HepG2 (cell line): ENCODE data around the gene RABEPK. TPM values are rescaled to one million over a fixed set of nuclear protein-coding genes. Genes with fewer than 3 reads are reported as not detected.
"Not testable (repeated sequence)": the region's sequence is repeated elsewhere in the genome, so short reads cannot be mapped to it uniquely, and the experiment has no call there.

Source experiments
- ATAC-seq: fragments of 200-7000 bp; cut with Tn5 transposase; 3 replicates; pipeline ENCODE4 v1.9.1; 2020; ENCODE audit warnings: mild to moderate bottlenecking, moderate library complexity
- BruUV-seq: library from RNA; stranded (reverse); fragments of 400-500 nt; replicated peaks from 2 replicates; lab custom pipeline; 2021; lab: Mats Ljungman, UMichigan
- CTCF ChIA-PET: fragments of 300-600 bp; formaldehyde crosslinking; extraction: SDS; loops from one replicate; lab custom pipeline; 2021; ENCODE audit warnings: low total read pairs, inconsistent platforms, low intra/inter-chr PET ratio; lab: Yijun Ruan, JAX
- POLR2A ChIA-PET: fragments of 350-600 bp; sonication (Branson Sonifier 250); formaldehyde crosslinking; loops from one replicate; lab custom pipeline; 2020; ENCODE audit warnings: antibody characterized with exemption, inconsistent platforms; lab: Yijun Ruan, JAX
- DNase-seq: peaks from one replicate; pipeline ENCODE4 v3.0.0-alpha.2; 2015; ENCODE audit warnings: low spot score
- FAIRE-seq: peaks from 3 replicates; lab custom pipeline; 2011; peaks lifted over from hg19 to GRCh38; lab: Jason Lieb, UNC
- H2AFZ ChIP-seq: one replicate; pipeline ENCODE4 v1.6.1; 2011; ENCODE audit warnings: low read length, inconsistent platforms
- H3K27ac ChIP-seq: fragments of 300-600 bp; 3 replicates; pipeline ENCODE4 v1.8.0; 2011; ENCODE audit warnings: mixed run types, mild to moderate bottlenecking, mixed read lengths, low read length, inconsistent platforms; ENCODE audit not compliant: insufficient read depth; ENCODE audit errors: extremely low read length
- H3K27me3 ChIP-seq, 2 experiments: fragments of 200-600 bp in 1 of 2; 2 replicates in 1 of 2; 3 replicates in 1 of 2; pipeline versions ENCODE4 v1.6.0 to v1.8.0; 2011; ENCODE audit warnings: low read length in 2 of 2, mild to moderate bottlenecking in 2 of 2, moderate library complexity in 2 of 2, inconsistent platforms in 1 of 2; ENCODE audit not compliant: insufficient read depth in 2 of 2, control insufficient read depth in 1 of 2
- H3K36me3 ChIP-seq, 2 experiments: fragments of 200-600 bp in 1 of 2; replicated peaks in 1 of 2; 2 replicates in 1 of 2; 3 replicates in 1 of 2; pipeline versions ENCODE4 v1.5.1 to v1.8.0; 2011; ENCODE audit warnings: low read length in 2 of 2, inconsistent platforms in 1 of 2; ENCODE audit not compliant: insufficient read depth in 2 of 2, control insufficient read depth in 1 of 2
- H3K4me1 ChIP-seq: 2 replicates; pipeline ENCODE4 v1.5.1; 2012; ENCODE audit warnings: low read length, inconsistent platforms; ENCODE audit not compliant: insufficient read depth
- H3K4me2 ChIP-seq: 2 replicates; pipeline ENCODE4 v1.6.0; 2011; ENCODE audit warnings: low read depth, low read length, inconsistent platforms
- H3K4me3 ChIP-seq, 3 experiments: fragments of 200-600 bp in 1 of 3; sonication (generic), shearing (Covaris generic) in 1 of 3; replicated peaks in 1 of 3; 2 replicates each; pipeline ENCODE4 v1.5.1; 2011 to 2016; ENCODE audit warnings: low read length in 3 of 3, inconsistent platforms in 2 of 3, low read depth in 2 of 3, mild to moderate bottlenecking in 2 of 3, control low read depth in 1 of 3, mixed read lengths in 1 of 3; ENCODE audit not compliant: insufficient read depth in 1 of 3
- H3K79me2 ChIP-seq: one replicate; pipeline ENCODE4 v1.6.1; 2011; ENCODE audit warnings: low read length, inconsistent platforms; ENCODE audit not compliant: insufficient read depth
- H3K9ac ChIP-seq: 2 replicates; pipeline ENCODE4 v1.6.0; 2011; ENCODE audit warnings: mild to moderate bottlenecking, low read depth, low read length, inconsistent platforms; ENCODE audit not compliant: insufficient read depth
- H3K9me3 ChIP-seq: 2 replicates; pipeline ENCODE4 v1.5.1; 2012; ENCODE audit warnings: mild to moderate bottlenecking, low read length
- H4K20me1 ChIP-seq: 2 replicates; pipeline ENCODE4 v1.6.0; 2011; ENCODE audit warnings: inconsistent platforms, mild to moderate bottlenecking, low read length, moderate library complexity; ENCODE audit not compliant: insufficient read depth
- HNRNPUL1 ChIP-seq: fragments of 200-400 bp; formaldehyde crosslinking; IDR thresholded peaks from 2 replicates; pipeline ENCODE4 v1.6.1; 2017; ENCODE audit warnings: low read depth, mild to moderate bottlenecking, low read length, moderate library complexity
- IRF9 ChIP-seq: sonication (generic); formaldehyde crosslinking; IDR thresholded peaks from 2 replicates; pipeline ENCODE4 v1.8.0; 2022; ENCODE audit warnings: missing genetic modification reagents, mild to moderate bottlenecking, borderline replicate concordance
- TOPORS ChIP-seq: sonication (generic); formaldehyde crosslinking; IDR thresholded peaks from 2 replicates; pipeline ENCODE4 v1.8.0; 2023; ENCODE audit warnings: mild to moderate bottlenecking, missing genetic modification reagents
- ZBTB10 ChIP-seq: sonication (generic); formaldehyde crosslinking; IDR thresholded peaks from 2 replicates; pipeline ENCODE4 v1.4.0; 2020; ENCODE audit warnings: missing genetic modification reagents, borderline replicate concordance
- ZBTB7B ChIP-seq: sonication (generic); formaldehyde crosslinking; IDR thresholded peaks from 2 replicates; pipeline ENCODE4 v1.4.0; 2020; ENCODE audit warnings: missing genetic modification reagents
- WGBS: methylation state at CpG from one replicate; pipeline ENCODE4 v1.1.6; 2017; ENCODE audit warnings: low lambda C conversion rate; 5-methylcytosine and 5-hydroxymethylcytosine counted together
- in situ Hi-C: cut with HindIII; loops from 2 replicates; pipeline ENCODE4 v1.10.0; 2017; ENCODE audit warnings: low pct_unique_long_range_greater_than_20kb; ENCODE audit not compliant: extremely low pct_ligation_motif_present
- intact Hi-C: fragments of 100-400 bp; cut with micrococcal nuclease; formaldehyde crosslinking; loops from one replicate; pipeline ENCODE4 v1.10.0; 2022; ENCODE audit not compliant: unreplicated experiment
- polyA plus RNA-seq, 8 experiments: library from polyadenylated mRNA; depleted of rRNA in 3 of 8; stranded (reverse) in 7 of 8; unstranded in 1 of 8; fragments of >200 nt; fragmentation: Illumina TruSeq in 4 of 8; extraction: Trizol in 4 of 8; gene quantifications; 2 replicates each; pipeline versions ENCODE4 v1.2.1 to v1.2.3, GENCODE V29; 2011 to 2016; ENCODE audit warnings: low read depth in 4 of 8, missing spikeins in 1 of 8, mixed read lengths in 1 of 8; ENCODE audit not compliant: insufficient read depth in 1 of 8
- total RNA-seq, 5 experiments: library from RNA; depleted of rRNA; stranded (reverse); fragments of >200 nt; fragmentation: Illumina TruSeq; extraction: Trizol; gene quantifications; 2 replicates each; pipeline ENCODE4 v1.2.3, GENCODE V29; 2016; ENCODE audit warnings: low read depth in 1 of 5

RABEPK gene
- total and polyA plus RNA-seq, 2 of the 13 experiments (the other 11 are each of a cell fraction or from before 2014, with no cell fraction given): 75.5 to 90.0 TPM

- Histone ChIP-seq H3K79me2 (peaks cover 82% of the 10 kb centered on the region), H3K27me3 (no peaks in the 10 kb centered on the region), H3K4me1 (peaks cover 27% of the 10 kb centered on the region), H3K9ac (no peak overlapping the region), H4K20me1 (no peaks in the 10 kb centered on the region), H3K9me3 (no peaks in the 10 kb centered on the region), H3K4me3 (no peak overlapping the region), H3K4me2 (no peak overlapping the region), H2AFZ (no peak overlapping the region), H3K27ac (no peak overlapping the region), H3K36me3 (peaks cover 0 to 4% of the 10 kb centered on the region in 2 experiments; a peak in 1 of 5 replicates)
- DNase-seq: no peak
- intact Hi-C loops (no loop called here), in situ Hi-C loops (no loop called here)
- ChIA-PET POLR2A (no interaction called here), CTCF (no interaction called here)
- BruUV-seq: no TSS peak
- no peak for ATAC-seq
- FAIRE-seq: no peak
- WGBS: 94% methylated on average over 9 of the region's 9 CpGs
- no peak for TF ChIP-seq IRF9
- TF ChIP-seq ZBTB10: no peak
- no peak for TF ChIP-seq ZBTB7B
- TF ChIP-seq HNRNPUL1: no peak
- no peak for TF ChIP-seq TOPORS (CRISPR knock-in tag)
These were observed 19.5 kb upstream of the RABEPK start for GRCh38 chr9:125180876-125181275.

GRCh38 chr9:125181756-125182155 lies 18.6 kb upstream of the RABEPK start:
- WGBS: 92% methylated on average over 4 of the region's 4 CpGs
- POLR2A ChIA-PET, BruUV-seq: not testable (repeated sequence)

More at GRCh38 chr9:125181756-125182155, 18.6 kb upstream of the RABEPK start:
- H3K27ac ChIP-seq, H3K9me3 ChIP-seq, H3K36me3 ChIP-seq, ATAC-seq, H4K20me1 ChIP-seq, H3K9ac ChIP-seq, CTCF ChIA-PET, in situ Hi-C loops, H3K4me3 ChIP-seq, DNase-seq, intact Hi-C loops, H2AFZ ChIP-seq, H3K4me2 ChIP-seq, FAIRE-seq, H3K27me3 ChIP-seq: not testable (repeated sequence)
- Histone ChIP-seq H3K79me2 (peaks cover 81% of the 10 kb centered on the region), H3K4me1 (peaks cover 27% of the 10 kb centered on the region)
